ENCODE results near the gene SCUBE3.

SCUBE3 gene

GRCh38 chr6:35203152-35203670 lies 10.5 kb upstream of the SCUBE3 start:
- H3K4me2 ChIP-seq (ENCODE audit: low read depth, low read length, poor library complexity, severe bottlenecking) = no peak overlapping the region

GRCh38 chr6:35203680-35204079 lies 10.1 kb upstream of the SCUBE3 start:
- no peaks in the 10 kb centered on the region for H3F3A ChIP-seq (ENCODE audit: insufficient read depth)
- no peak overlapping the region for H3K27ac ChIP-seq (ENCODE audit: low read depth, low read length)
- no peak overlapping the region for H3K9ac ChIP-seq (ENCODE audit: low read length)
- no peak overlapping the region for H3K4me3 ChIP-seq (ENCODE audit: insufficient read depth, low read length, poor library complexity, severe bottlenecking)
- H4K20me1 ChIP-seq (ENCODE audit: low read depth, low read length) = no peaks in the 10 kb centered on the region
- TF ChIP-seq CTCF (IDR thresholded peaks at IDR 0.05; ENCODE audit: insufficient read depth, low read length, poor library complexity, severe bottlenecking) = no peak
- no peak for TF ChIP-seq EZH2phosphoT487 (conservative IDR thresholded peaks at IDR 0.05; ENCODE audit: low read length)
- H3K36me3 ChIP-seq (ENCODE audit: low read length) = no peaks in the 10 kb centered on the region
- H3K27me3 ChIP-seq (ENCODE audit: low read length) = no peaks in the 10 kb centered on the region
- H3K9me3 ChIP-seq (ENCODE audit: insufficient read depth, low read length) = no peaks in the 10 kb centered on the region
- no peaks in the 10 kb centered on the region for H3K79me2 ChIP-seq (ENCODE audit: insufficient read depth, low read length)
- H3K4me2 ChIP-seq (ENCODE audit: low read depth, low read length, poor library complexity, severe bottlenecking) = no peak overlapping the region
- no peak overlapping the region for H2AFZ ChIP-seq (ENCODE audit: low read depth, low read length, severe bottlenecking)
- no peaks in the 10 kb centered on the region for H3K9me2 ChIP-seq (replicated peaks; ENCODE audit: insufficient read depth, low read length)

More at GRCh38 chr6:35203152-35203670, 10.5 kb upstream of the SCUBE3 start:
- Histone ChIP-seq H3K9me3 (ENCODE audit: insufficient read depth, low read length) (no peaks in the 10 kb centered on the region), H3K36me3 (ENCODE audit: low read length) (no peaks in the 10 kb centered on the region), H4K20me1 (ENCODE audit: low read depth, low read length) (no peaks in the 10 kb centered on the region), H3K79me2 (ENCODE audit: insufficient read depth, low read length) (no peaks in the 10 kb centered on the region), H3K27ac (ENCODE audit: low read depth, low read length) (no peak overlapping the region), H3K4me3 (ENCODE audit: insufficient read depth, low read length, poor library complexity, severe bottlenecking) (no peak overlapping the region), H3F3A (ENCODE audit: insufficient read depth) (no peaks in the 10 kb centered on the region), H3K27me3 (ENCODE audit: low read length) (no peaks in the 10 kb centered on the region), H2AFZ (ENCODE audit: low read depth, low read length, severe bottlenecking) (no peak overlapping the region), H3K9me2 (replicated peaks; ENCODE audit: insufficient read depth, low read length) (no peaks in the 10 kb centered on the region), H3K9ac (ENCODE audit: low read length) (no peak overlapping the region)
- TF ChIP-seq EZH2phosphoT487 (conservative IDR thresholded peaks at IDR 0.05; ENCODE audit: low read length) (no peak), CTCF (IDR thresholded peaks at IDR 0.05; ENCODE audit: insufficient read depth, low read length, poor library complexity, severe bottlenecking) (no peak)

- Histone ChIP-seq H3F3A (ENCODE audit: insufficient read depth) (no peaks in the 10 kb centered on the region), H3K9ac (ENCODE audit: low read length) (no peak overlapping the region), H3K27me3 (ENCODE audit: low read length) (no peaks in the 10 kb centered on the region), H3K9me3 (ENCODE audit: insufficient read depth, low read length) (no peaks in the 10 kb centered on the region), H3K4me3 (ENCODE audit: insufficient read depth, low read length, poor library complexity, severe bottlenecking) (no peak overlapping the region), H3K79me2 (ENCODE audit: insufficient read depth, low read length) (no peaks in the 10 kb centered on the region), H2AFZ (ENCODE audit: low read depth, low read length, severe bottlenecking) (no peak overlapping the region), H3K4me2 (ENCODE audit: low read depth, low read length, poor library complexity, severe bottlenecking) (no peak overlapping the region), H3K9me2 (replicated peaks; ENCODE audit: insufficient read depth, low read length) (no peaks in the 10 kb centered on the region), H3K36me3 (ENCODE audit: low read length) (no peaks in the 10 kb centered on the region), H3K27ac (ENCODE audit: low read depth, low read length) (no peak overlapping the region), H4K20me1 (ENCODE audit: low read depth, low read length) (no peaks in the 10 kb centered on the region)
- TF ChIP-seq EZH2phosphoT487 (conservative IDR thresholded peaks at IDR 0.05; ENCODE audit: low read length) = no peak
- TF ChIP-seq CTCF (IDR thresholded peaks at IDR 0.05; ENCODE audit: insufficient read depth, low read length, poor library complexity, severe bottlenecking) = no peak
These were observed 7.4 kb upstream of the SCUBE3 start for GRCh38 chr6:35206346-35206745.
